MG63 (cell line): Measurements from ENCODE around the gene ZNF853. TPM values are rescaled to one million over a fixed set of nuclear protein-coding genes. Genes with fewer than 3 reads are reported as not detected.
A peak's percentile ranks its signal among the peaks of the same experiment; 100 is the strongest.

Experiments
- DNase-seq: peaks from one replicate; pipeline ENCODE4 v3.0.0-alpha.2; 2020
- H3K27me3 ChIP-seq: fragments of 250-450 bp; sonication (Bioruptor Pico); 2 replicates; pipeline ENCODE4 v1.5.1; 2020; ENCODE audit warnings: mild to moderate bottlenecking, moderate library complexity
- H3K36me3 ChIP-seq: fragments of 250-450 bp; sonication (Bioruptor Pico); 2 replicates; pipeline ENCODE4 v1.5.1; 2020; ENCODE audit warnings: mild to moderate bottlenecking, moderate library complexity
- H3K4me3 ChIP-seq: fragments of 250-450 bp; sonication (Bioruptor Pico); 2 replicates; pipeline ENCODE4 v1.5.1; 2020; ENCODE audit warnings: mild to moderate bottlenecking, moderate library complexity
- H3K9me3 ChIP-seq: fragments of 250-450 bp; sonication (Bioruptor Pico); 2 replicates; pipeline ENCODE4 v1.5.1; 2020; ENCODE audit warnings: mild to moderate bottlenecking, moderate library complexity
- total RNA-seq: library from RNA; depleted of rRNA; stranded (reverse); fragments of >200 nt; shearing (Covaris generic); gene quantifications from 2 replicates; pipeline ENCODE4 v1.2.3, GENCODE V29; 2014; ENCODE audit warnings: low replicate concordance

Gene ZNF853
- total RNA-seq, 1 experiment from 2014 or later = 27.1 TPM

GRCh38 chr7:6589829-6590644 is 25.4 kb upstream of the ZNF853 start, which contains the start of gene INTS15:
Gene INTS15 (plus strand): TSS chr7:6590021. CDS start chr7:6590284, 263 bp downstream.
- no peaks in the 10 kb centered on the region for H3K9me3 ChIP-seq
- H3K36me3 ChIP-seq = peaks cover 29% of the 10 kb centered on the region
- peak within 1 kb of the TSS; percentile 95 for H3K4me3 ChIP-seq
- H3K27me3 ChIP-seq = no peaks in the 10 kb centered on the region
- peak; percentile 74 for DNase-seq

GRCh38 chr7:6590645-6591110 is 24.7 kb upstream of the ZNF853 start:
- Histone ChIP-seq H3K4me3 (peak overlapping the region; percentile 95), H3K27me3 (no peaks in the 10 kb centered on the region), H3K36me3 (peaks cover 34% of the 10 kb centered on the region), H3K9me3 (no peaks in the 10 kb centered on the region)
- no peak for DNase-seq

GRCh38 chr7:6600093-6600492 is 15.3 kb upstream of the ZNF853 start:
- no peak for DNase-seq
- Histone ChIP-seq H3K27me3 (no peaks in the 10 kb centered on the region), H3K36me3 (peaks cover 25% of the 10 kb centered on the region), H3K9me3 (no peaks in the 10 kb centered on the region), H3K4me3 (no peak overlapping the region)

GRCh38 chr7:6604458-6604857 is 11.0 kb upstream of the ZNF853 start:
- H3K4me3 ChIP-seq = no peak overlapping the region
- no peaks in the 10 kb centered on the region for H3K9me3 ChIP-seq
- H3K27me3 ChIP-seq = no peaks in the 10 kb centered on the region
- peaks cover 20% of the 10 kb centered on the region for H3K36me3 ChIP-seq
- DNase-seq = no peak

GRCh38 chr7:6606866-6607583 is 8.4 kb upstream of the ZNF853 start:
- Histone ChIP-seq H3K4me3 (no peak overlapping the region), H3K9me3 (no peaks in the 10 kb centered on the region), H3K27me3 (no peaks in the 10 kb centered on the region), H3K36me3 (peaks cover 16% of the 10 kb centered on the region)
- no peak for DNase-seq

GRCh38 chr7:6607651-6608051 is 7.8 kb upstream of the ZNF853 start:
- no peaks in the 10 kb centered on the region for H3K9me3 ChIP-seq
- no peaks in the 10 kb centered on the region for H3K27me3 ChIP-seq
- no peak overlapping the region for H3K4me3 ChIP-seq
- DNase-seq = no peak
- H3K36me3 ChIP-seq = peaks cover 10% of the 10 kb centered on the region

GRCh38 chr7:6608081-6608480 is 7.3 kb upstream of the ZNF853 start:
- no peaks in the 10 kb centered on the region for H3K27me3 ChIP-seq
- no peak for DNase-seq
- peaks cover 6% of the 10 kb centered on the region for H3K36me3 ChIP-seq
- H3K4me3 ChIP-seq = no peak overlapping the region
- H3K9me3 ChIP-seq = no peaks in the 10 kb centered on the region

GRCh38 chr7:6608794-6609193 is 6.6 kb upstream of the ZNF853 start:
- Histone ChIP-seq H3K9me3 (no peaks in the 10 kb centered on the region), H3K4me3 (no peak overlapping the region), H3K27me3 (no peaks in the 10 kb centered on the region), H3K36me3 (0 out of 2 replicates have a peak, but pooled peaks cover 2% of the 10 kb centered on the region)
- no peak for DNase-seq

- H3K27me3 ChIP-seq = no peaks in the 10 kb centered on the region
- no peaks in the 10 kb centered on the region for H3K9me3 ChIP-seq
- H3K36me3 ChIP-seq = no peaks in the 10 kb centered on the region
- H3K4me3 ChIP-seq = no peak overlapping the region
- no peak for DNase-seq
Measured at GRCh38 chr7:6612819-6613218, 2.6 kb upstream of the ZNF853 start.

GRCh38 chr7:6613706-6614105 is 1.7 kb upstream of the ZNF853 start:
- no peaks in the 10 kb centered on the region for H3K9me3 ChIP-seq
- H3K27me3 ChIP-seq = no peaks in the 10 kb centered on the region
- H3K4me3 ChIP-seq = no peak overlapping the region
- DNase-seq = no peak
- H3K36me3 ChIP-seq = peaks cover 5% of the 10 kb centered on the region; the same call in 1 of the 2 replicates

GRCh38 chr7:6615723-6616555 is 529 bp downstream of the ZNF853 start:
- no peaks in the 10 kb centered on the region for H3K9me3 ChIP-seq
- DNase-seq = peak; percentile 28

GRCh38 chr7:6616854-6617643 is 1.6 kb downstream of the ZNF853 start:
- H3K36me3 ChIP-seq = peaks cover 5% of the 10 kb centered on the region
- H3K9me3 ChIP-seq = no peaks in the 10 kb centered on the region
- no peak for DNase-seq
- no peak overlapping the region for H3K4me3 ChIP-seq
- no peaks in the 10 kb centered on the region for H3K27me3 ChIP-seq

More at GRCh38 chr7:6615723-6616555, 529 bp downstream of the ZNF853 start:
- peak overlapping the region; percentile 65 for H3K4me3 ChIP-seq
- no peaks in the 10 kb centered on the region for H3K27me3 ChIP-seq
- H3K36me3 ChIP-seq = peaks cover 5% of the 10 kb centered on the region; the same call in 1 of the 2 replicates

- Histone ChIP-seq H3K9me3 (no peaks in the 10 kb centered on the region), H3K4me3 (no peak overlapping the region), H3K27me3 (no peaks in the 10 kb centered on the region), H3K36me3 (peaks cover 5% of the 10 kb centered on the region)
- no peak for DNase-seq
Measured at GRCh38 chr7:6618621-6619020, 3.2 kb downstream of the ZNF853 start.

GRCh38 chr7:6619961-6620360 is 4.6 kb downstream of the ZNF853 start:
- DNase-seq = no peak
- no peaks in the 10 kb centered on the region for H3K9me3 ChIP-seq
- no peak overlapping the region for H3K4me3 ChIP-seq
- peaks cover 5% of the 10 kb centered on the region for H3K36me3 ChIP-seq
- H3K27me3 ChIP-seq = no peaks in the 10 kb centered on the region

GRCh38 chr7:6621195-6622133 is 6.1 kb downstream of the ZNF853 start:
- H3K27me3 ChIP-seq = no peaks in the 10 kb centered on the region
- DNase-seq = no peak
- H3K36me3 ChIP-seq = peaks cover 5% of the 10 kb centered on the region
- no peak overlapping the region for H3K4me3 ChIP-seq
- H3K9me3 ChIP-seq = no peaks in the 10 kb centered on the region
